Measurements from ENCODE around the gene UPP2. TPM values are rescaled to one million over a fixed set of nuclear protein-coding genes. Genes with fewer than 3 reads are reported as not detected.
A peak's percentile ranks its signal among the peaks of the same experiment; 100 is the strongest.

The UPP2 gene
- total and polyA plus RNA-seq, 2 of the 13 experiments (the other 11 are each of a cell fraction or from before 2014, with no cell fraction given): 0.07 to 0.28 TPM

GRCh38 chr2:158131483-158131912 is 29.8 kb downstream of the UPP2 start (continued):
- TF ChIP-seq ZNF441 (CRISPR knock-in tag; IDR thresholded peaks at IDR 0.05; ENCODE audit: borderline replicate concordance): no peak
- TF ChIP-seq FOXA1 (IDR thresholded peaks at IDR 0.05): no peak
- TF ChIP-seq FOXA1 (CRISPR knock-in tag; IDR thresholded peaks at IDR 0.05): no peak
- no peak for TF ChIP-seq FOXO4 (CRISPR knock-in tag; conservative IDR thresholded peaks at IDR 0.05)
- TF ChIP-seq ZNF350 (CRISPR knock-in tag; IDR thresholded peaks at IDR 0.05; ENCODE audit: borderline replicate concordance, low read depth): 0 out of 2 replicates have a peak, but pooled peaks have one; percentile 35
- TF ChIP-seq ZFP91 (CRISPR knock-in tag; IDR thresholded peaks at IDR 0.05; ENCODE audit: borderline replicate concordance): no peak
- peak; percentile 65; the same call in 1 of the 2 replicates for TF ChIP-seq PAF1 (CRISPR knock-in tag; IDR thresholded peaks at IDR 0.05)
- peak; percentile 59; the same call in 1 of the 2 replicates for TF ChIP-seq RBFOX2 (IDR thresholded peaks at IDR 0.05; ENCODE audit: low read depth, low read length)
- TF ChIP-seq ARID4A (CRISPR knock-in tag; IDR thresholded peaks at IDR 0.05; ENCODE audit: borderline replicate concordance): no peak; the same call in 1 of the 2 replicates
- no peak for TF ChIP-seq ZNF609 (CRISPR knock-in tag; IDR thresholded peaks at IDR 0.05; ENCODE audit: borderline replicate concordance)
- TF ChIP-seq ZNF547 (CRISPR knock-in tag; IDR thresholded peaks at IDR 0.05): no peak
- no peak for TF ChIP-seq SIX4 (CRISPR knock-in tag; IDR thresholded peaks at IDR 0.05)
- TF ChIP-seq RBM22 (optimal IDR thresholded peaks at IDR 0.05; ENCODE audit: low read length): peak; percentile 2
- TF ChIP-seq FOSL2 (CRISPR knock-in tag; IDR thresholded peaks at IDR 0.05): no peak
- TF ChIP-seq ZNF564 (CRISPR knock-in tag; IDR thresholded peaks at IDR 0.05): 0 out of 2 replicates have a peak, but pooled peaks have one; percentile 90
- no peak for TF ChIP-seq ZGPAT (CRISPR knock-in tag; IDR thresholded peaks at IDR 0.05)
